Measurements from ENCODE around the gene COX6B1.

GRCh38 chr19:35703343-35703742 lies 55.2 kb downstream of the COX6B1 start:
- TF ChIP-seq CTCF (IDR thresholded peaks at IDR 0.05) (no peak), POLR2AphosphoS5 (IDR thresholded peaks at IDR 0.05; ENCODE audit: low read depth, low read length) (no peak), SIN3A (IDR thresholded peaks at IDR 0.05; ENCODE audit: borderline replicate concordance, insufficient read depth, low read depth, low read length) (no peak), TCF7L2 (IDR thresholded peaks at IDR 0.05; ENCODE audit: low read depth, low read length) (no peak)
- TF ChIP-seq, protein P1, sequence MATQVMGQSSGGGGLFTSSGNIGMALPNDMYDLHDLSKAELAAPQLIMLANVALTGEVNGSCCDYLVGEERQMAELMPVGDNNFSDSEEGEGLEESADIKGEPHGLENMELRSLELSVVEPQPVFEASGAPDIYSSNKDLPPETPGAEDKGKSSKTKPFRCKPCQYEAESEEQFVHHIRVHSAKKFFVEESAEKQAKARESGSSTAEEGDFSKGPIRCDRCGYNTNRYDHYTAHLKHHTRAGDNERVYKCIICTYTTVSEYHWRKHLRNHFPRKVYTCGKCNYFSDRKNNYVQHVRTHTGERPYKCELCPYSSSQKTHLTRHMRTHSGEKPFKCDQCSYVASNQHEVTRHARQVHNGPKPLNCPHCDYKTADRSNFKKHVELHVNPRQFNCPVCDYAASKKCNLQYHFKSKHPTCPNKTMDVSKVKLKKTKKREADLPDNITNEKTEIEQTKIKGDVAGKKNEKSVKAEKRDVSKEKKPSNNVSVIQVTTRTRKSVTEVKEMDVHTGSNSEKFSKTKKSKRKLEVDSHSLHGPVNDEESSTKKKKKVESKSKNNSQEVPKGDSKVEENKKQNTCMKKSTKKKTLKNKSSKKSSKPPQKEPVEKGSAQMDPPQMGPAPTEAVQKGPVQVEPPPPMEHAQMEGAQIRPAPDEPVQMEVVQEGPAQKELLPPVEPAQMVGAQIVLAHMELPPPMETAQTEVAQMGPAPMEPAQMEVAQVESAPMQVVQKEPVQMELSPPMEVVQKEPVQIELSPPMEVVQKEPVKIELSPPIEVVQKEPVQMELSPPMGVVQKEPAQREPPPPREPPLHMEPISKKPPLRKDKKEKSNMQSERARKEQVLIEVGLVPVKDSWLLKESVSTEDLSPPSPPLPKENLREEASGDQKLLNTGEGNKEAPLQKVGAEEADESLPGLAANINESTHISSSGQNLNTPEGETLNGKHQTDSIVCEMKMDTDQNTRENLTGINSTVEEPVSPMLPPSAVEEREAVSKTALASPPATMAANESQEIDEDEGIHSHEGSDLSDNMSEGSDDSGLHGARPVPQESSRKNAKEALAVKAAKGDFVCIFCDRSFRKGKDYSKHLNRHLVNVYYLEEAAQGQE (IDR thresholded peaks at IDR 0.05; ENCODE audit: insufficient read depth in 1 of 2, low read depth in 2 of 2, low read length in 1 of 2), result no peak

Data from Panc1 (cell line).